GM21529 (cell line): Measurements from ENCODE around the gene JUNB.
"Not testable (repeated sequence)": the region's sequence is repeated elsewhere in the genome, so short reads cannot be mapped to it uniquely, and the experiment has no call there.

Experiments used
- ATAC-seq: cut with Tn5 transposase; IDR thresholded peaks from one replicate; pipeline ENCODE4 v1.9.1; 2021; ENCODE audit not compliant: unreplicated experiment

JUNB gene

DNA sequence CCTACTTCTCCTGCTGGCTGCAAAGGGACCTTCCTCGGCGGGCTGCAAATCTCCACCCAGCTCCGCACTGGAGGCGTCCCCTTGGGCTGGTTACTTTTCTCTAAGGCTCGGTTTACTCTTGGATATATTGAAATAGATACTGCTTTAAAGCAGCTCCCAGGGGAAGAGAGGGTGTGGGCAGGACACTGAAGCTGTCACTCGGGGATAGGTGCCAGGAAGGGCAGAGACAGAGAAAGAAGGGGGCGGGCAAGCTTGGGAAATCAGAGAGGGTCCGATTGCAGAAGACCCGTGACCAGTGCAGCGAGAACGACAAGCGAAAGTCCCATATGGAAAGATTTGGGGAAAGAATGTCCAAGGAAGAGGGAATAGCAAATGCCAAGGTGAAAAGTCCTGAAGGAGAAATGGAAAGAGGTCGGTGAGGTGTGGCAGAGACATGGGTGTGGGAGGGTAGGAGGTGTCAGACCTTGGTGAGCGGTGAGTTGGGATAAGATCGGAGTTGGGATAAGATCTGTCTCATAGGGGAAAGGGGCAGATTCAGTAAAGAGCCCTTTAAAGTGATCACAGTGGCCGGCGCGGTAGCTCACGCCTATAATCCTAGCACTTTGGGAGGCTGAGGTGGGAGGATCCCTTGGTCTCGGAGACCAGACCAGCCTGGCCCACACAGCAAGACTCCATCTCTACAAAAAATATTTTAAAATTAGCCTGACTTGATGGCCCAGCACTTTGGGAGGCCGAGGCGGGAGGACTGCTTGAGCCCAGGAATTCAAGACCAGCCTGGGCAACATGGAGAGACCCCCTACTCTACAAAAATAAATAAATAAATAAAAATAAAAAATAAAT, 11.2 kb downstream of the JUNB start:
- ATAC-seq: no peak

DNA sequence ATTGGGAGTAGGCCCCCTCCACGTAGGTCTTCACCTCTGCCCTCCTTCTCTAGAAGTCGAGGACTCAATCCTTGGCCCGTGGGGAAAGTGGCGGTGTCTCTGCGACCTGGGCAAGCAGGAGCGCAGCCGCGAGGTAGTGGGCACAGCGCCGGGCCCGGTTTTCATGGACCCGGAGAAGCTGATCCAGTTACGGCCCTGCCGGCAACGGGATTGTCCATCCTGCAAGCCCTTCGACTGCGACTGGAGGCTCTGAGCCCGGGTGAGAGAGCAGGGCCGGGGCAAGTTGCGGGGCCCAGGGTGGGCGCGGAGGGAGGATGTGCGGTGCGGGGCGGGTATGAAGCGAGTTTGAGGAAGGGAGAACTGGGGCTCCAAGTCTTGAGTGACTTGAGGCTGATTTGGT, 12.8 kb downstream of the JUNB start:
- no peak for ATAC-seq

DNA sequence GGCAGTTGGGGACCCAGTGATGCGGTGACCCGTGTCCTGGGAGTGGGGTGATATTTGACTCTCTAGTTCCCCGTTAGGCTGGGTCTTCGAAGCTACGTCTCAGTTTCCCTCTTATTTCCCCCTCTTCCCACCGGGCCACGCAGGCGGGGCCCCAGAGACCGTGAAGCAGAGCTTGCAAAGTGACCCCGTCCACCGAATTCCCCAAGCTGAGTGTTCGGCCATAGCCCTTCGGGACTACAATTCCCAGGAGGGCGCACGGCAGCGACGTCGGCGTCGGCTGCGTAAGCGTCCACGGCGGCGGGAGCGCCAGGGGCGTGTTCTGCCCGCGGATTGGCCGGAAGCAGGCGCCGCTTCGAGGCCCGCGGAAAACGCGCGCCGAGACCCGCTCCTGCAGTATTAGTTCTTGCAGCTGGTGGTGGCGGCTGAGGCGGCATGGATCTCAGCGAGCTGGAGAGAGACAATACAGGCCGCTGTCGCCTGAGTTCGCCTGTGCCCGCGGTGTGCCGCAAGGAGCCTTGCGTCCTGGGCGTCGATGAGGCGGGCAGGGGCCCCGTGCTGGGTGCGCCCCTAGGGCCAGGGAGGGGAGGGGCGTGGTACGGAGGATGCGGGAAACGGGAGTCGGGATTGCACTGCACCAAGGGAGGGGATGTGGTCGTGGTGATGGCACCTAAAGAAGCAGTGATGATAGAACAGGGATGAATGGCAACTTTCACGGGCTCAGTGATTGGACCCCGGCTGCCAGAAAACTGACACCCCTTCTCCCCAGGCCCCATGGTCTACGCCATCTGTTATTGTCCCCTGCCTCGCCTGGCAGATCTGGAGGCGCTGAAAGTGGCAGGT, 15.2 kb downstream of the JUNB start, which contains the start of gene RNASEH2A:
TSS of gene RNASEH2A (plus strand) at position 343 of the 840 bp plus-strand sequence. CDS start at position 433, 90 bp downstream.
- ATAC-seq: peak; percentile 72

DNA sequence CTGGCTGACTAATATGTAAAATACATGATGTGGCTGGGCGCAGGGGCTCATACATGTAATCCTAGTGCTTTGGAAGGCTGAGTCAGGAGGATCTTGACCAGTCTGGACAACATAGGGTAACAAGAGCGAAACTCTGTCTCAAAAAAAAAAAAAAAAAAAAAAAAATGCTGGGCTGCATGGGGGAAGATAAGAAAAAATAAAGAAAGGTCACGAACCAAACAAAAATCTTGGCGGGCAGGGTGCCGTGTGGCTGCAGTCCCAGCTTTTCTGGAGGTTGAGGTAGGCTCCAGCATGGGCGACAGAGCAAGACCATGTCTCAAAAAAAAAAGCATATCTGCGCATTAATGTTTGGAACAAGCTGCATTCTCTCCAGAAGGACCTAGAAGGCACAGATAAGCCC, 23.8 kb downstream of the JUNB start:
- ATAC-seq: no peak

DNA sequence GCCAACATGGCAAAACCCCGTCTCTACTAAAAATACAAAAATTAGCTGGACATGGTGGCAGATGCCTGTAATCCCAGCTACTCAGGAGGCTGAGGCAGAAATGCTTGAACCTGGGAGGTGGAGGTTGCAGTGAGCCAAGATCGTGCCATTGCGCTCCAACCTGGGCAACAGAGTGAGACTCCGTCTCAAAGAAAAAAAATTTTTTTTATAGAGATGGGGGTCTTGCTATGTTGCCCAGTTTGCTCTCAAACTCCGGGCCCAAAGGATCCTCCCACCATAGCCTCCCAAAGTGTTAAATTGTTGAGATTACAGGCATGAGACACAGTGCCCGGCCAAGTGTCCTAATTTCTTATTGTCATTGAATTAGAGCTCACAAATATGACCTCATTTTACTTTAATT, 25.9 kb downstream of the JUNB start:
- ATAC-seq: not testable (repeated sequence)

DNA sequence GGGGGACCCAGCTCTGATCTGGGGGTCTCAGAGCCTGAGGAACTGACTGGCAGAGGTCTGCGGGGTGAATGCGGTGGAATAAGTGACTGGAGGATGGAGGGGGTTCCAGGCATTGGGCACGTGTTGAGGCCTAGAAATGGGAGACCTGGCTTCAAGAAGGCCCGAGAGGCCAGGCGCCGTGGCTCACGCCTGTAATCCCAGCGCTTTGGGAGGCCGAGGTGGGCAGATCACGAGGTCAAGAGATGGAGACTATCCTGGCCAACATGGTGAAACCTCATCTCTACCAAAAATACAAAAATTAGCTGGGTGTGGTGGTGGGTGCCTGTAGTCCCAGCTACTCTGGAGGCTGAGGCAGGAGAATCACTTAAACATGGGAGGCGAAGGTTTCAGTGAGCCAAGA, 26.5 kb downstream of the JUNB start:
- ATAC-seq: not testable (repeated sequence)

DNA sequence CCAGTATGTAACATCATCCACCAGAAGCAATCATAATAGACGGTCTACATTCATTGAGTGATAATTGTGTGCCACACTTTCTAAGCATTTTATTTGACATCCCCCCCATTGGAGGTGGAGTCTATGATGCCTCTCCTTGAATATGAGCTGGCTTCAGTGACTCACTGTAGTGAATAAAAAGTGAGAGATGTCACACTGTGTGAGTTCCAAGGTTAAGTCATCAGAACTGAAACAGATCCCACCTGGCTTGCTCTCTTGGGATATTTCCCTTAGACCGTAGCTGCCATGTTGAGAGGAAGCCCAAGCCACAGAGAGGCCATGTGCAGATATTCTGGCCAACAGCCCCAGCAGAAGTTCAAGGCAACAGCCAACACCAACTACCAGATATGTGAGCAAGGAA, 30.5 kb downstream of the JUNB start:
- ATAC-seq: no peak

DNA sequence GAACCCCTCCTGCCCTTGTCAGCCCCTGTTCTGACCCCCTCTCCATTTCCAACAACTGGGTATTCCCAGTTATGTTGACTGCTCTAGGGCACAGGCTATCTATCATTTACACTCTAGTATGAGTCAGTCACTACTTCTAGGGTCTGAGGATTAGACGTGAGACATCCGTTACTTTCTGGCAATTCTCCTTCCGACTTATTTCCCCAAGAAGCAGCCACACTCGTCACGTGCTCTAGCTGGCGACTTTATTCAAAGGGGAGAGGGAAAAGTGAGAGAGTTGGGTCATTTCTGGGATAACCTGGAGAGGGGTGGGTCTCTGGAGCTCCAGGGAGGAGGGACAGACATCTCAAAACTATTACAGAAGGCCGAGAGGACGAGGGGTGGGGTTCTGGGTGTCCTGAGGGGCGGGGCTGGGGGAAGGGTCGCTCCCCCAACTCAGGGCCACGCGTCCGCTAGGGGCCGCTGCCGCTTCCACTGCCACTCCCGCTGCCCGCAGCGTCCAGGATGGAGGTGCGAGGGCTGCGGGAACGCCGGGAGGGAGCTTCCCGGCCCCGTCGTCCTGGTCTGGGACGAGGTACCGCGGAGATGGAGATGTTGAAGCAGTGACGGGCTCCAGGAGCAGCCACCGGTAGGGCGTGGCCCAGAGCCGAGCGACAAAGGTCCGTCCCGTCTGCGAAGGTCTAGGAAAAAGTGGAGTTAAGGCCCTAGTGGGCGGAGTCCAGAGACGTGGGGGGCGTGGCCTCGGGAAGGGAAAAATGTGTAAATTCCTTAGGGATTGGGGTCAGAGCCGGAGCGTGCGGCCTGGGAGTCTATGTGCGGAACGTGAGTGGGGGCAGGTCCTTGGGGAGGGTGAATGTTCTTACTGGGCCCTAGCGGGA, 34.2 kb downstream of the JUNB start:
- no peak for ATAC-seq

DNA sequence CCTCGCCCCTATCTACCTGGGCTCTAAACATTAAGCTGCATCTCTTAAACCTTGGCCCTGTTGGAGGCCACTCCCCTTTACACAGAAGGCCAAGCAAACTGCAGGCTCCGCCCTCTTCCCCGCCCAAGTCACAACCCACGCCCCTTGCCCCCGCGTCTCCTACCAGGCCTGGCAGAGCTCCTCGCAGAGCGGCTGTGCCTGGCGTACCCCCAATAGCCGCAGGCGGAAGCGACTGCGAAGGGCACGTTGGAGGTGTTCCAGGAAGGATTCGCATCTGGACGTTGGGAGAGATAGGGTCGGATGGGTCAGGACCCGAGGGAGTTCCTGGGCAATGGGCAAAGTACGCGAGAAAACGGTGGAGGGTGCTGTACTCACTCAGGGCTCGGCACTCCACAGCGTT, 37.2 kb downstream of the JUNB start:
- ATAC-seq: no peak

DNA sequence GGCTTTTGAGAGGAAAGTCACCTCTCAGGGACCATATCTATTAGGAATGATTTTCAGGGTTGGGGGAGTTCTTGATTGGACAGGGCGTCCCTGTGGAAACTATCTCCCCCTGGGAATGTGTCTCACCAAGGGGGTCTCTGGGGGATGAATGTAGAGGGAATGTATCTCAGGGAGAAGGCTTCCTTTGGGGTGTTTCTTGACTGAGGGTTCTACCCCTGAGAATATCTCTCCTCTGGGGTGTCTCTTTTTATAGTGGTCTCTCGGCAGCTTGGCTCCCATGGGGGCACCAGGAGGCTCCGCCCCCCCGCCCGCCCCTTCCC, 42.1 kb downstream of the JUNB start:
- ATAC-seq: no peak

DNA sequence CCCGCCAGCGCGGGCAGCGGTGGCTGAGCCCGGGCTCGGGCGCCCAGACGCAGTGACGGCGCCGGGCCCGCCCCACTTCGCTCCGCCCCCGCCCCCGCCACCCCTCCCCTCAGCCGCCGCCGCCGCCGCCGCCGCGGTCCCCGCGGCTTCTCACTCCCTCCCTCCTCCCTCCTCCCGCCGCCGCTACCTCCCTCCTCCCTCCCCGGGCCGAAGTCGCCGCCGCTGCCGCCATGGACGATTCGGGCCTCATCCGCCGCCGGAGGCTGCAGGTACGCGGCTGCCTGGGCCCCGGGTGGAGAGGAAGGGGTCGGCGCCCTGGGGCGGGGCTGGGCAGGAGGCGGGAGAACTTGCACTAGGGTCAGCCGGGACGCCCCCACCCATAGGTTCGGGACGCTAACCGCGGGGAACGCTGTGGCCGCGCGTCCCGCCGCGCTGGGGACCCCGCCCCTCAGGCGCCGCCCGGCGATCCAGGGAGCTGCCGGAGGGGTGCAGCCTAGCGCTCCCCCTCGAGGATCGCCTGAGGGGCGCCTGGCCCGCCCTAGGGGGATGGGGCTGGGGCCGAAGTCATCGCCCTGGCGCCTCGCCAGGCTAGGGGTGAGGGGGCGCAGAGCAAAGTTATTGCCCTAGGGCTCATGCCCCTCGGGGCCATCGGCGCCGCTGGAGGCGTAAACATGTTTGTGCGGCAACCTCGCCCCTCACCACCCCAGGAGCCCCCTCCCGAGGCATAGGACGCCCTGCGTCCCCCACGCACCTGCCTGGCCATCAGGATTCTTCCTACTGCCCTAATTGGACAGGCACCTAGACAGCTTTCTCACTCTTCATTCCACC, 42.7 kb downstream of the JUNB start:
- no peak for ATAC-seq

DNA sequence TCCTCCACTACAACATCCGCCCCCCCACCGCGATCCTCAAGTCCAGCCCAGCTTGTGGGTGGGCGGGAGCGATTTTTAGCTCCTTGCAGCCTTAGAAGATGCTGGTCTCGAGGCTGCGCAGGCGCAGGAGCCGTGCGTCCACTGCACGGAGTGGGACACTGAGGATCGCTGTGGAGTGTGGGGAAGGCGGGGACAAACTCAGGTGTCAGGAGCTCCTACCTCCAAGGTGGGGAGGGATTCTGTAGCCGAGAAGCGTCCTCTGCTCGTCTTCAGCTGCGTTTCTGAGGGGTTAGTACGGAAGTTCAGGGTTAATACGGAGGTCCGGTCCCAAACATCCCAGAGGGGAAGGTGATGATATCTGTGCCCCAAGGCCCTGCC, 43.3 kb downstream of the JUNB start, which contains the start of gene RTBDN:
TSS of gene RTBDN (minus strand) at position 14 of the 378 bp plus-strand sequence. CDS start 4,600 bp downstream, outside the sequence.
- no peak for ATAC-seq

DNA sequence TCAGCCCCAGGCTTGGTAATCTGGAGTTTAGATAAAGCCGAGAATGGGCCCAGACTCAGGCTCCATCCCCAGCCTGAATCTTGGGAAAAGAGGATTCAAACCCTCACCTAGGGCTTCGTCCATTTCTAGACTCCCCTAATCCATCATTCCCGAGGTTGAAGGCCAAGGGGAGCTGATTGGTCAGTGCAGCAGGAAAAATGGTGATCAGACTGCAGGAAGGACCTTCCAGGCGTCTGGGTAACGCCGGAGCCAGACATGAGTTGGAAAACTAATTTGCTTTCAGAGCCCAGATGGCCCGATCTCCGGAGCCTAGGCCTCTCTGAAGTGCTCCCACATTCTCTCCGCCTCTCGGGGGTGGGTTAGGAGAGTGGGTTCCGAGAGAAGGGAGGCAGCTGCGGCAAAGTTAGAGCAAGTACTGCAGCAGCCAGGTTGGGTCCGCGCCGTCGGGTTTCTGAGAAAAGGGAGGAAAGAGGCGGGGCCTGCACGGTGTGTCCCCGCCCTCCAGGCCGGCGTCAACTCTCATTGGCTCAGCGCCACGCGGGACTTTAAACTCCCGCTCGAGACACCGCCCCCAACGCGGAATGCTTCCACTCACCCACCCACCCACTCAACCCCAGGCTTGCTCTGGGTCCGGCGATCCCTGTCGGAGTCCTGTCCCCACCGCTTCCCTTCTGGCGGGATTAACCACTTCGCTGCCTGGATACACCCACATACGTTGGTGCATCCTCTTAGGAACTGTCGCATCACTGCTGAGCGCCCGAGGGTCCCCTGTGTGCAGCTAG, 43.9 kb downstream of the JUNB start:
- no peak for ATAC-seq

DNA sequence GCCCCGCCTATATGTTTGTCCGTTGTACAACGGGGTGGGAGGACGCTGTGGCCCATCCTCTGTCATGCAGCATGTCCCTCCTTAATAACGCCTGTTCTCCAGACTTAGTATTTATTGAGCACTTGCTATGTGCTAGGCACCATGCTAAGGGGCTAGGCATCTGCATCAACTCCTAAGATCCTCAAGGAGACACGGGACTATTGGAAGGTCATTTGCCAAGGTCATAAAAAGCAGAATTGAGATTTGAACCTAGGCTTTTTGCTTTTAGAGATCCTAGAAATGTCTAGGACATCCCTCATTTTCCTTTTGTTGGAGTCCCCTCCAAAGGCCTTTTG, 45.2 kb downstream of the JUNB start:
- no peak for ATAC-seq

DNA sequence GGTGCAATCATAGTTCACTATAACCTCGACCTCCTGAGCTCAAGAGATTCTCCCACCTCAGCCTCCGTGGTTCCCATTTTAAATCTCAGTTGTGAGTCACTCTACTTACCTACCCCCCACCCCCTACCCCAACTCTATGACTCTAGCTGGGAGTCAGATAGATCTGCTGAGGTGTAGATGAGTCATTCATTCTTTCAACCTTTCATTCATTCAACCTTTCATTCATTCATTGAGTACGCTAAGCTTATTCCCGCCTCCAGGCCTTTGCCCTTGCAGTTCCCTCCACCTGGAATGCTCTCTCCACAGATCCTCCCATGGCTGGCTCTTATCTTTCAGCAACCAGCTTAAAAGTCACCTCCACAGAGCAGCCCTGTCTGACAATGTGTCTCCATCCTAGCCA, 45.9 kb downstream of the JUNB start:
- ATAC-seq: no peak

DNA sequence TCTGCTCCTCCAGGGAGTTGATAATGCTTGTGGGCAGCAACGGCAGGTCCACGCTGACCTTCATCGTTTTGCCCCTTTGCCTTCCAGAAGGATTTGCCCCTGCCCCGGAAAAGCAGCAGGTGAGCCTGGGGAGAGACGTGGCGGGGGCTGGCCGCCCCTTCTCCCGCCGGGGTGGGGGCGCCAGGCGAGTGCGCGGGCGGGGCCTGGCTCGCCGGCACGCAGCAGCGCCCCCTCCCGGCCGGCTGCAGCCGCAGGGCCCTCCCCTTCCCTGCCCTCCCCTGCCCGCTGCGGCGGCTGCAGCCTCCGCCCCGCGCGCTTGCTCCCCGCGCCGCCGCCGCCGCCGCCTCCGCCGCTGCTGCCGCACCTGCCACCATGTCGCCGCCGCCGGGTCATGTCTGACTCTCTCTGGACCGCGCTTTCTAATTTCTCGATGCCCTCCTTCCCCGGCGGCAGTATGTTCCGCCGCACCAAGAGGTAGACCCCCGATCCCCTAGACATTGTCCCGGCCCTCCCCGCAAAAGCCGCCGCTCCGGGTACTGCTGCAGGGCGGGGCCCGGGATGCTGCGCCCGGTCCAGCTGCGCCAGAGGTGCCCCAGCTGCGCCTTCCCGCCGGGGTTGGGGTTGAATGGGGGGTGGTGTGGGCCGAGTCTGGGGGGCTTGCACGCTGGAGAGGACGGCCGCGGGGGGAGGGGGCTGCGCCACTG, 47.0 kb downstream of the JUNB start, which contains the start of gene MAST1:
TSS of gene MAST1 (plus strand) at position 334 of the 704 bp plus-strand sequence. CDS start at position 392, 58 bp downstream.
- ATAC-seq: no peak

DNA sequence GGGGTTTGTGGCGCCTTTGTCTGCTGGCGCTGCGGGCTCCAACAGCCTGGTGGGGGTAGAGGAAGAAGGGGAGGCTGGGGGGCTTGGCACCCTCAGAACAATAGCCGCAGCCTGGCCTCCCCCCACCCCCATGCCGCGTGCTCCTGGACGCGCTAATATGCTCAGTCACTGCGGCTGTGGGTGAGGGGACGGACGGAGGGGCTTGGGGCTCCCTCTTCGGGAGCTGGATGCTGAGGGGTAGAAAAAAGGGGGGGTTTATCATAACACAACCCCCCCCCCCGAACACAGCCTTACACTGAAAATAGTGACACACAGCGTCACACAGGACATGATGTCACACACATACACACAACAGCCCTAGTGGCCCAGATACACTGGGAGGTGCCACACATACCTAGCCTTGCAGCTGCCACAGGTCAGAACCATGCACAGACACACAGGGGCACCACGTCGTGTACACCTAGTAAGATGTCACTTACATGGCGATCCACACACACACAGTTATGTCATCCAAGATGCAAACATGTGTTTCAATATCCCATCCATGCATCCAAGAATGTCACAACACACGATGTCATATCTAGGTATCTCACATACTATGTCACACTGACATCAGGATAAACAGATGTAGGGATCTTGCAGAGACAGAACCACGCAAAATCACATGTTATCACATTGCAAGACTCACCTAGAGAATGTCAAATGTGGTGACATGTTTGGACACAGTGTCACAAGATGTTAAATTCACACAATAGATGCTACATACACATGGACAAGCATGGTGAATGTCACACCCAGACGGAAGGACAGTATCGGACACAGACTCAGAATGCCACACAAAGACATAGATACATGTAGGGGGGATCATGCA, 47.8 kb downstream of the JUNB start:
- no peak for ATAC-seq
